ENCODE data around the gene GRM3. TPM values are rescaled to one million over a fixed set of nuclear protein-coding genes. Genes with fewer than 3 reads are reported as not detected.

The GRM3 gene
- total RNA-seq, 1 donor from 2014 or later: not detected

- Histone ChIP-seq H3K36me3 (no peaks in the 10 kb centered on the region), H3K4me1 (no peaks in the 10 kb centered on the region), H3K4me3 (no peak overlapping the region), H3K9me3 (no peaks in the 10 kb centered on the region), H3K27me3 (ENCODE audit: low read depth) (no peaks in the 10 kb centered on the region), H3K27ac (no peak overlapping the region)
- DNase-seq (no peak), ATAC-seq (no peak)
- TF ChIP-seq, protein P1, sequence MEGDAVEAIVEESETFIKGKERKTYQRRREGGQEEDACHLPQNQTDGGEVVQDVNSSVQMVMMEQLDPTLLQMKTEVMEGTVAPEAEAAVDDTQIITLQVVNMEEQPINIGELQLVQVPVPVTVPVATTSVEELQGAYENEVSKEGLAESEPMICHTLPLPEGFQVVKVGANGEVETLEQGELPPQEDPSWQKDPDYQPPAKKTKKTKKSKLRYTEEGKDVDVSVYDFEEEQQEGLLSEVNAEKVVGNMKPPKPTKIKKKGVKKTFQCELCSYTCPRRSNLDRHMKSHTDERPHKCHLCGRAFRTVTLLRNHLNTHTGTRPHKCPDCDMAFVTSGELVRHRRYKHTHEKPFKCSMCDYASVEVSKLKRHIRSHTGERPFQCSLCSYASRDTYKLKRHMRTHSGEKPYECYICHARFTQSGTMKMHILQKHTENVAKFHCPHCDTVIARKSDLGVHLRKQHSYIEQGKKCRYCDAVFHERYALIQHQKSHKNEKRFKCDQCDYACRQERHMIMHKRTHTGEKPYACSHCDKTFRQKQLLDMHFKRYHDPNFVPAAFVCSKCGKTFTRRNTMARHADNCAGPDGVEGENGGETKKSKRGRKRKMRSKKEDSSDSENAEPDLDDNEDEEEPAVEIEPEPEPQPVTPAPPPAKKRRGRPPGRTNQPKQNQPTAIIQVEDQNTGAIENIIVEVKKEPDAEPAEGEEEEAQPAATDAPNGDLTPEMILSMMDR (IDR thresholded peaks at IDR 0.05): no peak
- intact Hi-C loops (cut with DNase I): no loop called here
Observed at GRCh38 chr7:86665669-86666068, 22.0 kb downstream of the GRM3 start.

DNA sequence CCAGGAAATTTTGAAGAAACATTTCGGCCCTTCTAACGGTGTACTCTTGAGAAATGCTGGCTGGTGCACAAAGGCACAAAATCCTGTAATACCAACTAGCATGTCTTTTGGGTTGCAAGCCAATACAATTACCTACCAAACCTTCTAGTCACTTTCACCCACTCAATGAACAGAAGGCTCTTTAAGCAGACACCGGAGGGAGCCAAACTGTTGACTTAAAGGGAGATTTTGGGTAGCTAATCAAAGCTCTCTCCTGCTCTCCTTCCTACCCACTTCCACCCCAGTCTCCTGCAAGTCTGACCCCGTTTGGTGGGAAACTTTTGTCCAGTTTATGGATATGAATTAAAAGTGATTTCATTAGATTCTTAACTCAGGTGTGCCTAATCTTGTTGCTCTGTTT is 24.0 kb downstream of the GRM3 start:
- H3K27me3 ChIP-seq (ENCODE audit: low read depth): no peaks in the 10 kb centered on the region
- ATAC-seq (no peak), DNase-seq (no peak)
- H3K4me3 ChIP-seq: no peak overlapping the region
- H3K4me1 ChIP-seq: no peaks in the 10 kb centered on the region
- no peak overlapping the region for H3K27ac ChIP-seq
- H3K36me3 ChIP-seq: no peaks in the 10 kb centered on the region
- intact Hi-C loops (cut with DNase I): no loop called here
- H3K9me3 ChIP-seq: no peaks in the 10 kb centered on the region
- TF ChIP-seq, protein P1 (IDR thresholded peaks at IDR 0.05): no peak

- TF ChIP-seq, protein P1 (IDR thresholded peaks at IDR 0.05): no peak
- intact Hi-C loops (cut with DNase I): no loop called here
- no peak overlapping the region for H3K27ac ChIP-seq
- no peaks in the 10 kb centered on the region for H3K27me3 ChIP-seq (ENCODE audit: low read depth)
- no peaks in the 10 kb centered on the region for H3K4me1 ChIP-seq
- H3K36me3 ChIP-seq: no peaks in the 10 kb centered on the region
- DNase-seq (no peak), ATAC-seq (no peak)
- H3K4me3 ChIP-seq: no peak overlapping the region
- no peaks in the 10 kb centered on the region for H3K9me3 ChIP-seq
Observed at GRCh38 chr7:86668315-86668714, 24.6 kb downstream of the GRM3 start.

GRCh38 chr7:86687831-86688230 is 44.1 kb downstream of the GRM3 start:
- no peaks in the 10 kb centered on the region for H3K27me3 ChIP-seq (ENCODE audit: low read depth)
- TF ChIP-seq, protein P1 (IDR thresholded peaks at IDR 0.05): no peak

GRCh38 chr7:86689363-86689762 is 45.7 kb downstream of the GRM3 start:
- ATAC-seq: no peak
- intact Hi-C loops (cut with DNase I): no loop called here
- H3K4me1 ChIP-seq: no peaks in the 10 kb centered on the region
- H3K27me3 ChIP-seq (ENCODE audit: low read depth): no peaks in the 10 kb centered on the region
- no peak overlapping the region for H3K27ac ChIP-seq
- no peaks in the 10 kb centered on the region for H3K36me3 ChIP-seq
- H3K9me3 ChIP-seq: no peaks in the 10 kb centered on the region
- no peak for DNase-seq
- TF ChIP-seq, protein P1 (IDR thresholded peaks at IDR 0.05): no peak
- H3K4me3 ChIP-seq: no peak overlapping the region

More at GRCh38 chr7:86687831-86688230, 44.1 kb downstream of the GRM3 start:
- no peaks in the 10 kb centered on the region for H3K36me3 ChIP-seq
- no peak overlapping the region for H3K27ac ChIP-seq
- no peaks in the 10 kb centered on the region for H3K9me3 ChIP-seq
- no peaks in the 10 kb centered on the region for H3K4me1 ChIP-seq
- no peak for DNase-seq
- no peak for ATAC-seq
- intact Hi-C loops (cut with DNase I): no loop called here
- no peak overlapping the region for H3K4me3 ChIP-seq

- no peaks in the 10 kb centered on the region for H3K4me1 ChIP-seq
- no peak for DNase-seq
- H3K4me3 ChIP-seq: no peak overlapping the region
- H3K27me3 ChIP-seq (ENCODE audit: low read depth): no peaks in the 10 kb centered on the region
- no peaks in the 10 kb centered on the region for H3K9me3 ChIP-seq
- H3K27ac ChIP-seq: no peak overlapping the region
- intact Hi-C loops (cut with DNase I): no loop called here
- TF ChIP-seq, protein P1 (IDR thresholded peaks at IDR 0.05): no peak
- ATAC-seq: no peak
- H3K36me3 ChIP-seq: no peaks in the 10 kb centered on the region
Observed at GRCh38 chr7:86692755-86693154, 49.0 kb downstream of the GRM3 start.
